GM18909 (cell line): ENCODE data around the gene SYNE2.
"Not testable (repeated sequence)": the region's sequence is repeated elsewhere in the genome, so short reads cannot be mapped to it uniquely, and the experiment has no call there.

ENCODE experiments used
- ATAC-seq: cut with Tn5 transposase; IDR thresholded peaks from one replicate; pipeline ENCODE4 v1.9.1; 2021; ENCODE audit warnings: mild to moderate bottlenecking; ENCODE audit not compliant: unreplicated experiment, poor library complexity

Gene SYNE2, protein sequence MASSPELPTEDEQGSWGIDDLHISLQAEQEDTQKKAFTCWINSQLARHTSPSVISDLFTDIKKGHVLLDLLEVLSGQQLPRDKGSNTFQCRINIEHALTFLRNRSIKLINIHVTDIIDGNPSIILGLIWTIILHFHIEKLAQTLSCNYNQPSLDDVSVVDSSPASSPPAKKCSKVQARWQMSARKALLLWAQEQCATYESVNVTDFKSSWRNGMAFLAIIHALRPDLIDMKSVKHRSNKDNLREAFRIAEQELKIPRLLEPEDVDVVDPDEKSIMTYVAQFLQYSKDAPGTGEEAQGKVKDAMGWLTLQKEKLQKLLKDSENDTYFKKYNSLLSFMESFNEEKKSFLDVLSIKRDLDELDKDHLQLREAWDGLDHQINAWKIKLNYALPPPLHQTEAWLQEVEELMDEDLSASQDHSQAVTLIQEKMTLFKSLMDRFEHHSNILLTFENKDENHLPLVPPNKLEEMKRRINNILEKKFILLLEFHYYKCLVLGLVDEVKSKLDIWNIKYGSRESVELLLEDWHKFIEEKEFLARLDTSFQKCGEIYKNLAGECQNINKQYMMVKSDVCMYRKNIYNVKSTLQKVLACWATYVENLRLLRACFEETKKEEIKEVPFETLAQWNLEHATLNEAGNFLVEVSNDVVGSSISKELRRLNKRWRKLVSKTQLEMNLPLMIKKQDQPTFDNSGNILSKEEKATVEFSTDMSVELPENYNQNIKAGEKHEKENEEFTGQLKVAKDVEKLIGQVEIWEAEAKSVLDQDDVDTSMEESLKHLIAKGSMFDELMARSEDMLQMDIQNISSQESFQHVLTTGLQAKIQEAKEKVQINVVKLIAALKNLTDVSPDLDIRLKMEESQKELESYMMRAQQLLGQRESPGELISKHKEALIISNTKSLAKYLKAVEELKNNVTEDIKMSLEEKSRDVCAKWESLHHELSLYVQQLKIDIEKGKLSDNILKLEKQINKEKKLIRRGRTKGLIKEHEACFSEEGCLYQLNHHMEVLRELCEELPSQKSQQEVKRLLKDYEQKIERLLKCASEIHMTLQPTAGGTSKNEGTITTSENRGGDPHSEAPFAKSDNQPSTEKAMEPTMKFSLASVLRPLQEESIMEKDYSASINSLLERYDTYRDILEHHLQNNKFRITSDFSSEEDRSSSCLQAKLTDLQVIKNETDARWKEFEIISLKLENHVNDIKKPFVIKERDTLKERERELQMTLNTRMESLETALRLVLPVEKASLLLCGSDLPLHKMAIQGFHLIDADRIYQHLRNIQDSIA (N-terminal part only)

DNA sequence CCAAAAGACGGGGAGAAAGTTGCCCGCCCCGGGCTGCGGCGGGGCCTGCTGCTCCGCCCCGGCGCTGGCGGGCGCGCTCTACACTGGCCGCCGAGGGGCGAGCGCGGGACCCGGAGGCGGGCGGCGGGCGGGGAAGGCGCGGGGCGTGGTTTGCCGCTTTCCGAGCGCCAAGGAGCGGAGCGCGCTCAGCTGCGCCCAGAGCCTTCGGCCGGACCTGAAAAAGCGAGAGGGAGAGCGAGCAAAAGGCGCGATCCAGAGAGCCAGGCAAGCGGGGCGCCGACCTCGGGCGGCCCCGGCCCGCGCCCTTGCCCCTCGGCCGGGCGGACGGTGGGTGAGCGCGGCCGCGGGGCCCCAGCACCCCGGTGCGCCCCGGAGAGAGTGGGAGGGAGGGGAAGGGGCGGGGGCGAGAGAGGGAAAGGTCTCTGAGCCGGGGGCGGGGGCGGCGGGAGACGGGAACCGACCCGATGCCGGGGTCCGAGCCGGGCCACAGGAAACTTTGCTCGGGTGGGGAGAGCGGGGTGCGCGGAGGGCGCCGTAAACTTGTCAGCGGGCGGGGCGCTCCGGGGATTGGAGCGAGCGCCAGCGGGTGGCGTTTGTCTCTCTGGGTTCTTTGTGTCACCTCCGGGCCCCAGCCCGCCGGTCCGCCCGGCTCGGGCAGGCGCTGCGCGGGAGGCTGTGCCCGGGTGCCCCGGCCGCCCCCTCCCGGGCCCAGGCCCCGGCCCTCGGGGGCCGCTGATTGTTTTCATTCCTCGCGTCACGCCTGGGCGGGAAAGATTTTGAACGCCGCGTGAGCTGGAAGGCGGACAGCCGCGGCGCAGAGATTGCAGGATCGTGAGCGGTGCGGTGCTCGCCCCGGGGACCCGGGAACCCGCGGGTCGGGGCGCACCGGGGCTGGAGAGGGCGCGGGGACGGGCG is at the start of gene SYNE2:
TSS of gene SYNE2 (plus strand) at position 188 of the 915 bp plus-strand sequence. CDS start 56,145 bp downstream, outside the sequence.
- ATAC-seq, result peak; percentile 86

GRCh38 chr14:63803221-63803791 is 49.5 kb upstream of the SYNE2 start:
- ATAC-seq, result not testable (repeated sequence)

DNA sequence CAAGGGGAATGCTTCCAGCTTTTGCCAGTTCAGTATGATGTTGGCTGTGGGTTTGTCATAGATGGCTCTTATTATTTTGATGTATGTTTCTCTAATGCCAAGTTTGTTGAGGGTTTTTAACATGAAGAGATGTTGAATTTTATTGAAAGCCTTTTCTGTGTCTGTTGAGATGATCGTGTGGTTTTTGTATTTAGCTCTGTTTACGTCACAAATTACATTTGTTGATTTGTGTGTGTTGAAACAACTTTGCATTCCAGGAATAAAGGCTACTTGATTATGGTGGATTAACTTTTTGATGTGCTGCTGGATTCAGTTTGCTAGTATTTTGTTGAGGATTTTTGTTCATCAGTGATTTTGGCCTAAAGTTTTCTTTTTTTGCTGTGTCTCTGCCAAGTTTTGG is 46.7 kb upstream of the SYNE2 start:
- not testable (repeated sequence) for ATAC-seq

DNA sequence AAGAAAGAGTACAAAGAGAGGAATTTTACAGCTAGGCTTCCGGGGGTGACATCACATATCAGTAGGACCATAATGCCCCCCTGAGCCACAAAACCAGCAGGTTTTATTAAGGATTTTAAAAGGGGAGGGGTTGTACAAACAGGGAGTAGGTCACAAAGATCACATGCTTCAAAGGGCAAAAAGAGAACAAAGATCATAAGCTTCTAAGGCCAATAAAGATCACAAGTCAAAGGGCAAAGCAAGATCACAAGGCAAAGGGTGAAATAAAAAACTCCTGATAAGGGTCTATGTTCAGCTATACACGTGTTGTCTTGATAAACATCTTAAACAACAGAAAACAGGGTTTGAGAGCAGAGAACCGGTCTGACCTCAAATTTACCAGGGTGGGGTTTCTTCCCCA is 41.1 kb upstream of the SYNE2 start:
- ATAC-seq, result not testable (repeated sequence)

DNA sequence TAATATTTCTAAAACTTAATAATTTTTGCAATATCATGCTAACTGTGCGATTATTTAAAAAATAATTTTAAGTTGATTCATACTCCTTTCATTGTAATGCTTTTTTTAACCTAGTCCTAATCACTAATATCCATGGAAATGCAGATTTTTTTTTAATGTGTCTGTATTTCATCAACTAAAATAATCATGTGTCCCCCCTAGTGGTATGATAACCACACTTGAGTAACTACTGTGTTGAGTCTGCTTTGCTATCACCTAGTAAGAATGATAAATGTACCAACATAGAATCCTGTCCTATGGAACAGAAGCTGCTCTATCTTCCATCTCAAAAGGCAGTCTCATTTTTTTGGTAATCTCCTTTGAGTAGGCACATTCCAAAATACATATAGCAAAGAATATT is 19.1 kb upstream of the SYNE2 start:
- no peak for ATAC-seq

DNA sequence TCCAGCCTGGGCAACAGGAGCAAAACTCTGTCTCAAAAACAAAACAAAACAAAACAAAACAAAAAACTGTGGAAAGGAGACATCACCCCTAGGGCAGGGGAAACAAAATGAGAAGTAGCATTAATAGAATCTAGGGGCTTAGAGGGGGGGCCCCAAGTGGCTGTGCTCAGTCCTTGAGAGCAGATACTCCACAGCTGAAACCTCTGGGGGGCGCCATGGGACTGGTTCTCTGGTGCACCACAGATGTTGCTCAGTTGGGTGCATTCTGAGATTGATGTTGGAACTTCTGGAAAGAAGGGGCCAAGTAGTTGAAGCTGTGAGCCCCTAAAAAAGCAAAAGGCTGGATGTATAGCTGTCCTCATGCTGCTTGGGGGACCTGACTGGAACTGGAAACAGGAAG is 11.8 kb upstream of the SYNE2 start:
- ATAC-seq, result no peak

DNA sequence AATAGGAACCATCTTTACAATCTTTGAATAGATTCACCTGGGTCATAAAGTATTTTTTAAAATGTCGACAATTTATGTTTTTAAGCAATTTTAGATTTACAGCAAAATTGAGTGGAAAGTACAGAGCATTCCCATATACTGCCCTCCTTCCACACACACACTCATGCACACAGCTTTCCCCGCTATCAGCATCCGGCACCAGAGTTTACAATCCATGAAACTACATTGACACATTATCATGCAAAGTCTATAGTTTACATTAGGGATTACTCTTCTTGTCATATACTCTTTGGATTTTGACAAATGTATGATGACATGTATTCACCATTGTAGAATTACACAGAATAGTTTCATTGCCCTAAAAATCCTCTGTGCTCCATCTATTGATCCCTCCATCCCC is 9.0 kb upstream of the SYNE2 start:
- no peak for ATAC-seq

DNA sequence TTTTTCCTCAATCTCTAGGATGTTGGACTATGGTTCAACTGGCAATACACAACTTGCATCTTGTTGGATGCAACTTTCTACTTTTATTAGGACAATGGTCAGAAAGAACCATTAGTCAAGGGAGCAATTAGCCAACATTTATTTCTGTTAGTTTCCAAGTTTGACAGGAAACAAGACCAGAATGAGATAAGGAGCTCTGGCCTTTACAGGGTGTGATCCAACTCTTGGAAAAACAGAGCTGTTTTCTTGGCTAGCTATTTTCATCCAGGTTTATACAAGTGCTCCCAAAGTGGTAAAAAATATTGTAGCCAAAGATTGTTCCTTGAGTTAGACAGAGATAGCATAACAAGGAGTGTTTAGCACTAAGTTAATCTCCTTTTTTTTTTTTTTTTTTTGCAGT is 3.9 kb upstream of the SYNE2 start:
- no peak for ATAC-seq

GRCh38 chr14:63852271-63852816 is 460 bp upstream of the SYNE2 start:
- peak; percentile 5 for ATAC-seq

GRCh38 chr14:63853831-63854293 is 1.1 kb downstream of the SYNE2 start:
- ATAC-seq, result peak; percentile 35

DNA sequence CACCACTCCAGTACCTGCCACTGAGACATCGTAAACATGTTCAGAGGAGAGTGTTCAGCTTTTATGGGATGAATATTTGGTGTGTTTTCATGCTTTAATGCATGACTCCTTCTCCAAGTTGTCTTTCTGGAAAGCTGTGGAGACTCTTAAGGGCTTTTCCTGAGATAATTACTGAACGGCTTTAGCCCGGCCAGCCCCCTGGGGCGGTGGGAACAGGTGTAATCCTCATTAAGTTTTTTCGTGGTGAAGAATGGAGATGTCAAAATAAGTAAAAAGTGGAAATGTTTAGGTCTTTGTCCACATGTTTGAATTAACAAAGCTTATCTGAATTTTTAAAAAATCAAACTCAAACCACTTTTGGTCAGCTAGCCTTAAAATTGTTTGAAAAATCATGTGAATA is 1.5 kb downstream of the SYNE2 start:
- no peak for ATAC-seq

- no peak for ATAC-seq
Observed at GRCh38 chr14:63855281-63855680, 2.5 kb downstream of the SYNE2 start.

DNA sequence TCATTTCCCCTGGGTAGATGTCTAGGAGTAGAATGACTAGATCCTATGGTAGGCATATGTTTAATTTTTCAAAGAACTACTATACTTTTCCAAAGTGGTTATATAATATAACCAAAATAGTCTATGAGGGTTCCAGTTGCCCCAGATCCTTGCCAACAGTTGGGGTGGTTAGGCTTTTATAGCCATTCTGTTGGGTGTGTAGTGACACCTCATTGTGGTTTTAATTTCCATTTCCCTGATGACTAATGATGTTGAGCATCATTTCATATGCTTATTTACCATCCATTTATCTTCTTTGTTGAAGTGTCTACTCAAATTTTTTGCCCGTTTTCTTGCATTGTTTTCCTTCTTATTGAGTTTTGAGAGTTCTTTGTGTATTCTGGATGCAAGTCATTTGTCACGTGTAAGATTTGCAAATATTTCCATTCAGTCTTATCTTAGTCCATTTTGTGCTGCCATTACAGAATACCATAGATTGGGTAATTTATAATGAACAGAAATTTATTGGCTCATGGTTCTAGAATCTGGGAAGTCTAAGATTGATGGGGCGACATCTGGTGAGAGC is 4.7 kb downstream of the SYNE2 start:
- ATAC-seq, result no peak

- ATAC-seq, result no peak
Observed at GRCh38 chr14:63860146-63860545, 7.3 kb downstream of the SYNE2 start.

- no peak for ATAC-seq
Observed at GRCh38 chr14:63862163-63862562, 9.4 kb downstream of the SYNE2 start.

- no peak for ATAC-seq
Observed at GRCh38 chr14:63863004-63863403, 10.2 kb downstream of the SYNE2 start.

- peak; percentile 35 for ATAC-seq
Observed at GRCh38 chr14:63864775-63865174, 12.0 kb downstream of the SYNE2 start.
